BJ (cell line): ENCODE data around the gene PEX16. TPM values are rescaled to one million over a fixed set of nuclear protein-coding genes. Genes with fewer than 3 reads are reported as not detected.

ENCODE experiments used
- CTCF ChIA-PET: fragments of 350-600 bp; formaldehyde crosslinking; extraction: SDS; loops from one replicate; lab custom pipeline; 2021; ENCODE audit warnings: antibody characterized with exemption, inconsistent platforms; lab: Yijun Ruan, JAX
- POLR2A ChIA-PET: fragments of 300-600 bp; sonication (Branson Sonifier 250); formaldehyde crosslinking; extraction: SDS; loops from one replicate; lab custom pipeline; 2021; ENCODE audit warnings: antibody characterized with exemption; lab: Charles Lee
- DNase-seq: peaks from one replicate; pipeline ENCODE4 v3.0.0-alpha.2; 2011; ENCODE audit warnings: low read depth
- H3K27me3 ChIP-seq: 2 replicates; pipeline ENCODE4 v1.6.0; 2011; ENCODE audit warnings: low read length; ENCODE audit not compliant: control insufficient read depth, insufficient read depth
- H3K36me3 ChIP-seq: 2 replicates; pipeline ENCODE4 v1.5.1; 2011; ENCODE audit warnings: low read length; ENCODE audit not compliant: control insufficient read depth, insufficient read depth
- H3K4me3 ChIP-seq: 2 replicates; pipeline ENCODE4 v1.5.1; 2011; ENCODE audit warnings: low read depth, mild to moderate bottlenecking, control low read depth, low read length
- polyA plus RNA-seq: library from polyadenylated mRNA; depleted of rRNA; stranded (reverse); fragments of >200 nt; gene quantifications from 2 replicates; pipeline ENCODE4 v1.2.3, GENCODE V29; 2011
- TF ChIP-seq, protein P1 (sequence below): IDR thresholded peaks from 2 replicates; pipeline ENCODE4 v1.5.1; 2011; ENCODE audit warnings: low read depth, mild to moderate bottlenecking, control low read depth, inconsistent platforms, low read length, moderate library complexity; ENCODE audit not compliant: insufficient read depth

Gene PEX16
- polyA plus RNA-seq, 1 experiment: 37.4 TPM

DNA sequence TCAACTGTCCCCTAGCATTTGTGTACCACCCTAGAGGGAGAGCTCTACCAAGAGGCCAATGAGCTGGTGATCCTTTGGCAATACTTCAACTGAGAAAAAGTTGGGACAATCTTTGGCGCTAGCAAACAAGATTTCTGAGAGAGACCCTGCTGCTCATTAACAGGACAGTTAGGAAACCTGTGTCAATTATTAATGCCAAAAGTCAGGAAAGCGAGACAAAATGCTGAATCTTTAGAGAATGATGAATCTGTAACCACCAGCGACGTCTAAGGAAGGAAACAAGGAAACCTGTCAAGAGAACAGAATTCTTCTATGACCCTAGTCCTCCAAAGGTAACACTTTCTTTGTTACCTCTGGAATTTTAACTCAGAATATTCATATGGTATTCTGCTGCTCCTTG is 24.7 kb upstream of the PEX16 start:
- no peak for DNase-seq
- no peak overlapping the region for H3K4me3 ChIP-seq
- ChIA-PET CTCF (interaction anchor here (1.0 to 2.5 kb wide), 2 partner anchors 23 to 63 kb away, joined by 3 to 11 read pairs; no protein-coding TSS in a partner anchor), POLR2A (no interaction called here)
- TF ChIP-seq, protein P1, sequence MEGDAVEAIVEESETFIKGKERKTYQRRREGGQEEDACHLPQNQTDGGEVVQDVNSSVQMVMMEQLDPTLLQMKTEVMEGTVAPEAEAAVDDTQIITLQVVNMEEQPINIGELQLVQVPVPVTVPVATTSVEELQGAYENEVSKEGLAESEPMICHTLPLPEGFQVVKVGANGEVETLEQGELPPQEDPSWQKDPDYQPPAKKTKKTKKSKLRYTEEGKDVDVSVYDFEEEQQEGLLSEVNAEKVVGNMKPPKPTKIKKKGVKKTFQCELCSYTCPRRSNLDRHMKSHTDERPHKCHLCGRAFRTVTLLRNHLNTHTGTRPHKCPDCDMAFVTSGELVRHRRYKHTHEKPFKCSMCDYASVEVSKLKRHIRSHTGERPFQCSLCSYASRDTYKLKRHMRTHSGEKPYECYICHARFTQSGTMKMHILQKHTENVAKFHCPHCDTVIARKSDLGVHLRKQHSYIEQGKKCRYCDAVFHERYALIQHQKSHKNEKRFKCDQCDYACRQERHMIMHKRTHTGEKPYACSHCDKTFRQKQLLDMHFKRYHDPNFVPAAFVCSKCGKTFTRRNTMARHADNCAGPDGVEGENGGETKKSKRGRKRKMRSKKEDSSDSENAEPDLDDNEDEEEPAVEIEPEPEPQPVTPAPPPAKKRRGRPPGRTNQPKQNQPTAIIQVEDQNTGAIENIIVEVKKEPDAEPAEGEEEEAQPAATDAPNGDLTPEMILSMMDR: no peak
- H3K27me3 ChIP-seq: no peaks in the 10 kb centered on the region
- peaks cover 8% of the 10 kb centered on the region for H3K36me3 ChIP-seq

DNA sequence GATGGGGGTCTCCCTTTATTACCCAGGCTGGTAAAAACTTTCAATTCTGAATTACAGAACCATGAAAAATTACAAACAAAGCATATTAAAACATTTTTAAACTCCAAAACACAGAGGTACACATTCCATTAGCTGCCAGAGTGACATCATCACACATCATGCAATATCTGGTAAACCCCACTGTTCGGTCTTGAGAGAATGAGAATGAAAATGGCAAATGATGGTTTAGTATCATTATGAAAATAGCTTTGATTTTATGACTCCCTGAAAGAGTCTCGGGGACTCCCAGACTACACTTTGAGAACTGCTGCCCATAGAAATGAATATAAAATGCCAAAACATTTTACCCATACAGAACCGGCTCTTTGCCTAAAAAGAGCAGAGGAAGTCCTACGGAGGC is 23.6 kb upstream of the PEX16 start:
- DNase-seq: no peak
- CTCF ChIA-PET: interaction anchor here (2.5 kb wide), 1 partner anchor 24 kb away, joined by 11 read pairs; no protein-coding TSS in a partner anchor
- POLR2A ChIA-PET: no interaction called here
- TF ChIP-seq, protein P1: no peak
- no peak overlapping the region for H3K4me3 ChIP-seq
- no peaks in the 10 kb centered on the region for H3K27me3 ChIP-seq
- H3K36me3 ChIP-seq: peaks cover 9% of the 10 kb centered on the region

GRCh38 chr11:45939836-45940235 is 22.2 kb upstream of the PEX16 start:
- Histone ChIP-seq H3K36me3 (peaks cover 14% of the 10 kb centered on the region), H3K4me3 (no peak overlapping the region), H3K27me3 (no peaks in the 10 kb centered on the region)
- CTCF ChIA-PET: interaction anchor here (1.2 kb wide), 1 partner anchor 66 kb away, joined by 3 read pairs; no protein-coding TSS in a partner anchor
- POLR2A ChIA-PET: no interaction called here
- TF ChIP-seq, protein P1: no peak
- no peak for DNase-seq

DNA sequence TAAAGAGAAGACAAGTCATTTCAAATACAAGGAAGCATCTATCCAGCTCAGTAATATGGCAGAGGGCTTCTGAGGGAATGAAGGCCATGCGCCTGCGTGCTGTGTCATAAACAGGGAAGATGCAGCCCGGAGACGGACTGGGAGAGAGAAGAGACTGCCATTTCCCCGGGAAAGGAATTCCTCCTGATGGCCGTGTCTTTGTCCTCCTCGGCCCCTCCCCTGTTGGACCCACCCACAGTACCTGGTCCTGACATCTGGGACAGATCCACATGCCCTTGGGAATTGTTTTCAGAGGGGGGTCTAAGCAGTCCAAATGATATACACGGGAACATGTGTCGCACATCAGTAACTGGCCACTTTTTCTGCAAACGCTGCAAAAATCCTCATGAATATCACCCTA is 20.2 kb upstream of the PEX16 start:
- CTCF ChIA-PET: no interaction called here

GRCh38 chr11:45936511-45937054 is 18.9 kb upstream of the PEX16 start:
- TF ChIP-seq, protein P1: no peak
- CTCF ChIA-PET: no interaction called here
- peaks cover 36% of the 10 kb centered on the region for H3K36me3 ChIP-seq
- H3K27me3 ChIP-seq: no peaks in the 10 kb centered on the region
- POLR2A ChIA-PET: interaction anchor here (0.5 kb wide), 1 partner anchor 65 kb away, joined by 3 read pairs; no protein-coding TSS in a partner anchor
- no peak overlapping the region for H3K4me3 ChIP-seq
- DNase-seq: no peak

More for the DNA sequence above, 20.2 kb upstream of the PEX16 start:
- Histone ChIP-seq H3K4me3 (no peak overlapping the region), H3K27me3 (no peaks in the 10 kb centered on the region), H3K36me3 (peaks cover 28% of the 10 kb centered on the region)
- TF ChIP-seq, protein P1: no peak
- POLR2A ChIA-PET: no interaction called here
- no peak for DNase-seq
